ENCODE data around the gene EFNA4. TPM values are rescaled to one million over a fixed set of nuclear protein-coding genes. Genes with fewer than 3 reads are reported as not detected.

The EFNA4 gene
- total RNA-seq, 2 donors from 2014 or later: 4.6 to 7.0 TPM

DNA sequence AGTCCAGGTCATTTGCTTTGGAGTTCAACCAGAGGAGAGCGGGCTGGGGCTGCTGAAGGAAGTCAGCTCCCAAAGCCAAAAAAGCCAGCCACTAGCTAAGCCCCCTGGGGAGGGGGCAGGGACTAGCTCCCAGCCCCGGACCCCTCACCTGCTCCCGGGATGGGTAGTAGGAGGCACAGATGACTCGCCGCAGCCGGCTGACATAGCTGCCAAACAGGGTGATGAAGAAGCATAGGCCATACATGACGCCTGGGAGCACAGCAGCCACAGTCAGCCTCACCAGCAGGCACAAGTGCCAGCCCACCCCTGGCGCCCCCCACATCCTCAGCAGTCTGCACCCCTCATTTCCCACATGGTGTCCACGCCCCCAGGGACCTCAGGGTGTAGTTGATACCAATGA, 37.4 kb upstream of the EFNA4 start:
- Mint-ChIP-seq H3K36me3 (ENCODE audit: low read depth) (no peaks in the 10 kb centered on the region), H3K27ac (no peak overlapping the region), H3K27me3 (no peaks in the 10 kb centered on the region), H3K4me3 (no peak overlapping the region), H3K4me1 (no peaks in the 10 kb centered on the region), H3K9me3 (no peaks in the 10 kb centered on the region)
- ATAC-seq (replicated peaks): no peak

DNA sequence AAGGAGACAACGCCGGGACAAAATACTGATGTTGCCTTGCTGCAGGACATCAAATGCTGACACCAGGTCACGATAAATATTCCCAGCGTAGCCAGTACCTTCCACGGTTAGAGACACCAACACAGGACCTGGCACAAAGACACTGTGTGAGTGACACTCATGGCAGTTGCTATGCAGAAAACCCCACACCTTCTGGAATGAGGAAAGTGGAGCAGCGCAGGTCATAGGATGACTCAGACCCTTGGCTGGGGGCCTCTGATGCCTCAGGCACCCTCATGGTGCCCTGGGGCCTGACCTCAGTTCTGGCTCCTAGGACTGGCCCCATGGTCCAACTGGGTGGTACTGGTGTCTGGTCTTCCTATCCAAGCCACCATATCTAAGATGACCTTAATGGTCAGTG, 37.0 kb upstream of the EFNA4 start:
- no peaks in the 10 kb centered on the region for H3K27me3 Mint-ChIP-seq
- no peaks in the 10 kb centered on the region for H3K36me3 Mint-ChIP-seq (ENCODE audit: low read depth)
- no peak overlapping the region for H3K27ac Mint-ChIP-seq
- no peaks in the 10 kb centered on the region for H3K9me3 Mint-ChIP-seq
- no peaks in the 10 kb centered on the region for H3K4me1 Mint-ChIP-seq
- peak; percentile 50 for ATAC-seq (replicated peaks)
- H3K4me3 Mint-ChIP-seq: no peak overlapping the region

GRCh38 chr1:155029513-155030242, 33.9 kb upstream of the EFNA4 start:
- H3K27me3 Mint-ChIP-seq: no peaks in the 10 kb centered on the region
- H3K27ac Mint-ChIP-seq: no peak overlapping the region
- no peaks in the 10 kb centered on the region for H3K4me1 Mint-ChIP-seq

GRCh38 chr1:155030243-155030795, 33.2 kb upstream of the EFNA4 start:
- no peaks in the 10 kb centered on the region for H3K9me3 Mint-ChIP-seq
- no peak overlapping the region for H3K4me3 Mint-ChIP-seq
- H3K27ac Mint-ChIP-seq: no peak overlapping the region
- H3K27me3 Mint-ChIP-seq: no peaks in the 10 kb centered on the region
- no peaks in the 10 kb centered on the region for H3K4me1 Mint-ChIP-seq
- ATAC-seq (replicated peaks): no peak
- H3K36me3 Mint-ChIP-seq (ENCODE audit: low read depth): no peaks in the 10 kb centered on the region

More at GRCh38 chr1:155029513-155030242, 33.9 kb upstream of the EFNA4 start:
- Mint-ChIP-seq H3K36me3 (ENCODE audit: low read depth) (no peaks in the 10 kb centered on the region), H3K4me3 (no peak overlapping the region), H3K9me3 (no peaks in the 10 kb centered on the region)
- no peak for ATAC-seq (replicated peaks)

GRCh38 chr1:155030899-155031298, 32.6 kb upstream of the EFNA4 start:
- Mint-ChIP-seq H3K36me3 (ENCODE audit: low read depth) (no peaks in the 10 kb centered on the region), H3K27me3 (no peaks in the 10 kb centered on the region), H3K9me3 (no peaks in the 10 kb centered on the region), H3K4me3 (no peak overlapping the region), H3K27ac (no peak overlapping the region), H3K4me1 (no peaks in the 10 kb centered on the region)
- ATAC-seq (replicated peaks): no peak

- Mint-ChIP-seq H3K9me3 (no peaks in the 10 kb centered on the region), H3K4me3 (no peak overlapping the region), H3K27me3 (no peaks in the 10 kb centered on the region), H3K4me1 (no peaks in the 10 kb centered on the region), H3K36me3 (ENCODE audit: low read depth) (no peaks in the 10 kb centered on the region), H3K27ac (no peak overlapping the region)
- ATAC-seq (replicated peaks): no peak
Observed at GRCh38 chr1:155032886-155033285, 30.7 kb upstream of the EFNA4 start.

DNA sequence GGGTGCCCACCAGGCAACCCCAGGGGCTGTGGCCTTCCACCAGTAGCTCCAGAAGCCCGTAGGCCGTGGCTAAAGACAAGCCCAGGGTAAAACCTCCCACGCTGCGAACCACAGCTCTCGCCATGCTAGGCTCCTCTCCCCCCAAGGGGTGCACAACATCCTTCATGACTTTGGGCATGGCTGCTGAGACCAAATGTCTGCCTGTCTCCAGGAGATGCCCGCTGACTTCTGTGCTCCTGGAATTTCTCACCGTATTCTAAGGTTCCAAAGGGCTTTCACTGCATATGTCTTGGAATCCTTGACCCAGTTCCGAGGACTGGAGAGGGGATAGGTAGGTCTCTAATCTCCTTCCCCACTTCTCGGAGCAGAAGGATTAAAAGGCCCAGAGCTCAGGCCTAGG, 30.0 kb upstream of the EFNA4 start, which contains the start of the genes DCST1 and DCST2:
Gene DCST1 (plus strand): TSS at position 301 of the 400 bp plus-strand sequence. CDS start 213 bp downstream, outside the sequence.
Gene DCST2 (minus strand): TSS at position 258 of the 400 bp plus-strand sequence. CDS start 80 bp downstream, at position 178.
- Mint-ChIP-seq H3K4me1 (no peaks in the 10 kb centered on the region), H3K27me3 (no peaks in the 10 kb centered on the region), H3K36me3 (ENCODE audit: low read depth) (no peaks in the 10 kb centered on the region), H3K4me3 (no peak within 1 kb of the TSS), H3K27ac (no peak within 1 kb of the TSS), H3K9me3 (no peaks in the 10 kb centered on the region)
- no peak for ATAC-seq (replicated peaks)

DNA sequence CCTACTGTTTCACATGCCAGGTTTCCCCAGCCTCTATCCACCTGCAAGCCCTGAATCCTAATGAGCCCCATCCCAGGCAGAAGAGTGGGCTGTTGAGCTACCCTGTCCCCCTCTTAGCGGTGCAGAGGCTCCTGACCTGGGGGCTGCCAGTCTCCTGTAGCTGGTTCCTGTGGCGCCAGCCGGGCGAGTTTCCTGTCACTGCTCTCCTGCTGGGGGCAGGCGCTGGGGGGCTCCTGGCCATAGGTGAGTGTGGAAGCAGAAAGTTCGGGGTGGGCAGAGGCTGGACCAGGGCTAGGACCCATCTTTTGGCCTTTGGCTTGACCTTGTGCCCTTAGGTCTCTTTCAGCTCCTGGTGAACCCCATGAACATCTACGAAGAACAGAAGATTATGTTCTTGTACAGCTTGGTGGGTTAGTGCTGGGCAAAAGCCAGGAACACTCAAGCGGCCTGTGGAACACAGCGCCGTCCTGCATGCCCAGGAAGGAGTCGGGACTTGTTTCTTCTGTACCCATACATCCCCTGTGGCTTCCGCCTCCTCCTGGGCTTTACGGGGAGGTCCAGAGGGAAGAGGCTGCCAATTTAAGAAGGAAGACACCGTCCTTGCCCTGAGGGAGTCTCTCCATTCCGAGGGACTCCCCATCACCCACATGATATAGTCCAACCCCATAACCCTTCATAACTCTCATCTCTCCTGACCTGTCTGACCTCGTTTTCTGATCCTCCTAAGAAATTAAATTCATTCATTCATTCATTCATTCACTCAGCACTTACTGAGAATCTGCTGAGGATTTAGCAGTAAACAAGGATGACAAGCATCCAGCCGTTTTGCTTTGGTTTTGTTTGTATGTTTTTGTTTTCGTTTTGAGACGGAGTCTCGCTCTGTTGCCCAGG, 29.0 kb upstream of the EFNA4 start:
- no peaks in the 10 kb centered on the region for H3K27me3 Mint-ChIP-seq
- H3K4me3 Mint-ChIP-seq: no peak overlapping the region
- no peak overlapping the region for H3K27ac Mint-ChIP-seq
- ATAC-seq (replicated peaks): no peak
- H3K4me1 Mint-ChIP-seq: no peaks in the 10 kb centered on the region
- H3K9me3 Mint-ChIP-seq: no peaks in the 10 kb centered on the region
- no peaks in the 10 kb centered on the region for H3K36me3 Mint-ChIP-seq (ENCODE audit: low read depth)

DNA sequence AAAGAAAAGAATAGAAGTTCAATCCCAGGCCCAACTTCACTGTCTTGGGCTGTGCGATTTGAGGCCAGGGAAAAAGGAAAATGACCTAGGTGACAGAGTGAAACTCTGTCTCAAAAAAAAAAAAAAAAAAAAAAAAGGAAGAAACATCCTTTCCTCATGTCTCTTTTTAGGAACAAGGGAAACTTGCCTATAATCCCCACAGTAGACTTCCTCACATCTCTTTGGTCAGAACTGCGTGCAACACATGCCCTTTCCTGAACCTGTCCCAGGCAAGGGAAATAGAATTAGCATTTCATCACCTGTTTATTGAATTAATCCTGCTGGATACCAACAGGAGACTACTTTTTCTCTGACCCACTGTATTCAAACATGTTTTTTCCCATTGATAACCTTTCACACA, 27.6 kb upstream of the EFNA4 start:
- Mint-ChIP-seq H3K36me3 (ENCODE audit: low read depth) (no peaks in the 10 kb centered on the region), H3K27ac (no peak overlapping the region), H3K27me3 (no peaks in the 10 kb centered on the region), H3K4me3 (no peak overlapping the region), H3K9me3 (no peaks in the 10 kb centered on the region), H3K4me1 (no peaks in the 10 kb centered on the region)
- no peak for ATAC-seq (replicated peaks)

DNA sequence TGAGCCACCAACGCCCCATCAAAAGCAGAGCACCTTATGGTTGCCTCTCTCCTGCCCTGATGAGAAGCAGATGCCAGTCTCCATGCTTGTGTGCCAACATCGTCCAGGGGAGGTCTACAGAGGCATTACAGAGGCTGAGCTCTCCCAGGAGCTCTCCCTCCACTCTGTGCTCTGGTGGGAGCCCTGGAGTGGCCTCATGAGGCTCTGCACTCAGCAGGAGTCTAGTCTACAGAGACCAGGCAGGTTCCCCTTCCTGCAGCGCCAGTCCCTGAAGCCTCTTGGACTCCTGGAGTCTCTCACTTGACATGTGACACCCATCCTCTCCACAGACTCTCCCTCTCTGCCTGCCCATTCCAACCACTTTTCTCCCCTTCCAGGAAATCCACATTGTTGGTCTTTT, 26.5 kb upstream of the EFNA4 start:
- Mint-ChIP-seq H3K9me3 (no peaks in the 10 kb centered on the region), H3K27ac (no peak overlapping the region), H3K4me3 (no peak overlapping the region), H3K27me3 (no peaks in the 10 kb centered on the region), H3K36me3 (ENCODE audit: low read depth) (no peaks in the 10 kb centered on the region), H3K4me1 (no peaks in the 10 kb centered on the region)
- no peak for ATAC-seq (replicated peaks)

- H3K4me1 Mint-ChIP-seq: no peaks in the 10 kb centered on the region
- H3K27me3 Mint-ChIP-seq: no peaks in the 10 kb centered on the region
- H3K9me3 Mint-ChIP-seq: no peaks in the 10 kb centered on the region
- H3K4me3 Mint-ChIP-seq: no peak overlapping the region
- H3K27ac Mint-ChIP-seq: peak overlapping the region; percentile 68
- ATAC-seq (replicated peaks): no peak
- H3K36me3 Mint-ChIP-seq (ENCODE audit: low read depth): no peaks in the 10 kb centered on the region
Observed at GRCh38 chr1:155037851-155038441, 25.6 kb upstream of the EFNA4 start.

GRCh38 chr1:155038602-155039307, 24.8 kb upstream of the EFNA4 start:
- Mint-ChIP-seq H3K9me3 (no peaks in the 10 kb centered on the region), H3K4me1 (no peaks in the 10 kb centered on the region), H3K36me3 (ENCODE audit: low read depth) (no peaks in the 10 kb centered on the region), H3K27me3 (no peaks in the 10 kb centered on the region), H3K4me3 (no peak overlapping the region), H3K27ac (no peak overlapping the region)
- no peak for ATAC-seq (replicated peaks)

- Mint-ChIP-seq H3K36me3 (ENCODE audit: low read depth) (no peaks in the 10 kb centered on the region), H3K4me3 (no peak overlapping the region)
Observed at GRCh38 chr1:155039308-155039669, 24.3 kb upstream of the EFNA4 start.

More at GRCh38 chr1:155039308-155039669, 24.3 kb upstream of the EFNA4 start:
- Mint-ChIP-seq H3K9me3 (no peaks in the 10 kb centered on the region), H3K27me3 (no peaks in the 10 kb centered on the region), H3K27ac (no peak overlapping the region), H3K4me1 (no peaks in the 10 kb centered on the region)
- no peak for ATAC-seq (replicated peaks)
